Measurements from ENCODE around the gene UBR4. TPM values are rescaled to one million over a fixed set of nuclear protein-coding genes. Genes with fewer than 3 reads are reported as not detected.
"Not testable (repeated sequence)": the region's sequence is repeated elsewhere in the genome, so short reads cannot be mapped to it uniquely, and the experiment has no call there.

Gene UBR4
- 100 to 1,000 TPM; 117 to 147 TPM for total RNA-seq

DNA sequence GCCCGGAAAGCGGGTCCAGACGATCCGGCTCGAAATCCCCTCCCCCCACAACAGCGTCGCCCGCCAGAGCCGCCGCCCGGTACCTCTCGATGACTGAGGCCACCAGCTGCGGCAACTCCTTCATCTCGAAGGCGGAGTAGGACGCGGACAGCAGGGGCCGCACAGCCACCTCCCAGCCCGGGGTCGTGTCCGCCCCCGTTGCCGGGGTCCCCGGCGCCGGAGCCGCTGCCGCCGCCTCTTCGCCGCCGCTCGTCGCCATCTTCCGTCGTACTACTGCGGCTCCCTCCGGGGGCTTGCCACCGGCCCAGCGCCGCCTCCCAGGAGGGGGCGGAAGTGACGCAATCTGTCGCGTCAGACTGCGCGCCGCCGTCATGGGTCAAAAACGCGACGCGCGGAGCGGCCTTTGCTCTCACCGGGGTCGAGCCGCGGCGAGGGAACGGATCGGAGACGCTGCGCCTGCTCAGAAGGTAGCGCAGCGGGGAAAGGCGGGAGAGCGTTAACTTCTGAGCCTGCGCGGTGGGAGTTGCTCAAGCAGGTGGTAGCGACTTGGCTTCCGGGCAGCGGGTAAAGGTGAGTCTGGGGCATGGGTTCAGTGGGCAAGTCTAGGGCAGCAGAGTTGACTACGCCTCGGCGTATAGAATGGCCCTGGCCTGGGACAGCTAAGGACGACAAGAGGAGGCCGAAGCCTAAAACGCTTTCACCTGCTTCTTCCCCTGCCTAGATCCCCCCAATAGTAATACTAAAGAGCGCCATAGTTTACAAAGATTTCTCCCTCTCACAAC is at the start of gene UBR4:
Gene UBR4, minus strand, starts transcription at position 277 of the 782 bp plus-strand sequence. Its CDS starts 18 bp downstream, at position 259.
- Mint-ChIP-seq H3K27ac (peak within 1 kb of the TSS; percentile 97), H3K4me3 (peak within 1 kb of the TSS; percentile 87), H3K9me3 (ENCODE audit: low read depth) (no peaks in the 10 kb centered on the region), H3K36me3 (ENCODE audit: low read depth) (peaks cover 38% of the 10 kb centered on the region), H3K27me3 (no peaks in the 10 kb centered on the region), H3K4me1 (peaks cover 68% of the 10 kb centered on the region)
- POLR2A ChIA-PET = interaction anchor here (0.7 to 1.4 kb wide), 7 partner anchors 9 to 283 kb away, joined by 3 to 4 read pairs (median 3); partner anchors contain the start of genes EMC1 and MRTO4
- ATAC-seq (peak; percentile 90), DNase-seq (peak; percentile 99)
- CTCF ChIA-PET = interaction anchor here (0.5 to 1.9 kb wide), 8 partner anchors 10 to 497 kb away, joined by 3 to 7 read pairs (median 5); no protein-coding TSS in a partner anchor
- intact Hi-C loops (cut with DNase I, micrococcal nuclease) = loop anchor here (1.0 to 5.0 kb wide), 17 partner anchors 23 to 1773 kb away; partner anchors contain the start of genes EMC1 (in 2 of the 2), IFFO2 (in 2 of the 2), MRTO4 (in 2 of the 2) and AKR7A2 (in 1 of the 2)

DNA sequence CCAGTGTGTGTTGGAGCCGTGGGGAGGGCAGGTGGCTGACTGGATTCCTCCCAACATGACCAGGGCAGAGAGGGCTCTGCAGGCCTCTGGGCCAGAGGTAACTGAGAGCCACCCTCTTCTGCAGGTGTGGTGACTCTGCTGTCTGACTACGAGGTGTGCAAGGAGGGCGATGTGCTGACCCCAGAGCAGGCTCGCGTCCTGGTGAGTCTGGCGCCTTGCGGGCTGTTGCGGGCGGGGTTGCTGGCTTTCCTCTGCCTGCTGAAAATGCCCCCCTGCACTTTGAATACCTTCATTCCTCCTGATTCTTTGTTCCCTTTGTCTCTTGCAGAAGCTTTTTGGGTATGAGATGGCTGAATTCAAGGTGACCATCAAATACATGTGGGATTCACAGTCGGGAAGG is 48.3 kb upstream of the UBR4 start:
- H3K9me3 Mint-ChIP-seq (ENCODE audit: low read depth) = no peaks in the 10 kb centered on the region
- POLR2A ChIA-PET = interaction anchor here (1.1 kb wide), 1 partner anchor 13 kb away, joined by 5 read pairs; no protein-coding TSS in a partner anchor
- H3K36me3 Mint-ChIP-seq (ENCODE audit: low read depth) = peaks cover 56% of the 10 kb centered on the region
- ATAC-seq = no peak
- H3K27me3 Mint-ChIP-seq = no peaks in the 10 kb centered on the region
- H3K27ac Mint-ChIP-seq = peak overlapping the region; percentile 89
- DNase-seq = no peak
- H3K4me3 Mint-ChIP-seq = no peak overlapping the region
- peaks cover 38% of the 10 kb centered on the region for H3K4me1 Mint-ChIP-seq
- intact Hi-C loops (cut with DNase I, micrococcal nuclease) = loop anchor here in 1 of 2 experiments (10.0 kb wide), 1 partner anchor 396 kb away; no protein-coding TSS in a partner anchor
- CTCF ChIA-PET = interaction anchor here (1.0 to 1.2 kb wide), 2 partner anchors 51 to 396 kb away, joined by 3 to 4 read pairs; no protein-coding TSS in a partner anchor

DNA sequence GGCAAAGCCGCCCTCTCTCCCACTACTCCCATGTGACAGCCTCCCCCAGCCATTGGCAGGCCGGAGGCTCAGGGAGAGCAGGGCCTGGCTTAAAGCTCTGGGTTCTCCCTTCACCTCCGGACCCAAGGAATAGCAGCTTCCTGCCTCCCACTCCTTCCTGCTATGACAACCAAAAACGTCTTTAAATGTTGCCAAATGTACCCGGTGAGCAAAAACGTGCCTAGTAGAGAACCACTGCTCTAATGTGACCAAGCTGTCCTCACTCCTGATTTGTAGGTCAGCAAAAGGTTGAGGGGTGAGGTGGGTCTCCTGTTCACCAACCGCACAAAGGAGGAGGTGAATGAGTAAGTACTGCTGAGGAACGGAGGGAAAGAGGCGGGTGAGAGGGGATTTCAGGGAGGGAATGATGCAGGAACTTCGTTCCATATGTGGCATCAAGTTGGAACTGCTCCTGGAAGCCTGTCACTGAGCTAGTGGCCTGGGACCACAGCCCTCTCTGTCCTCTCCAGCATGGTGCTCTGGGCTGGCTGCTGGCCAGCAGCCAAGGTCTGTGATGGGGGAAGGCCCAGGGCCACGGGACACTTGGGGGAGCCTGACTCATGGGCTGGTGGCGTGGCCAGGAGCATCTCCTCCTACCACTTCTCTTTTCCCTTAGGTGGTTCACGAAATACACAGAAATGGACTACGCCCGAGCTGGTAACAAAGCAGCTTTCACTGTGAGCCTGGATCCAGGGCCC is 47.3 kb upstream of the UBR4 start:
- H3K27ac Mint-ChIP-seq = peak overlapping the region; percentile 89
- ChIA-PET CTCF (interaction anchor here (0.5 to 1.2 kb wide), 5 partner anchors 9 to 402 kb away, joined by 3 to 4 read pairs (median 3); no protein-coding TSS in a partner anchor), POLR2A (interaction anchor here (0.7 to 1.1 kb wide), 5 partner anchors 12 to 305 kb away, joined by 3 to 5 read pairs (median 3); no protein-coding TSS in a partner anchor)
- peak; percentile 71 for DNase-seq
- H3K27me3 Mint-ChIP-seq = no peaks in the 10 kb centered on the region
- H3K9me3 Mint-ChIP-seq (ENCODE audit: low read depth) = no peaks in the 10 kb centered on the region
- peaks cover 63% of the 10 kb centered on the region for H3K36me3 Mint-ChIP-seq (ENCODE audit: low read depth)
- peaks cover 43% of the 10 kb centered on the region for H3K4me1 Mint-ChIP-seq
- peak overlapping the region; percentile 44 for H3K4me3 Mint-ChIP-seq
- peak; percentile 75 for ATAC-seq
- intact Hi-C loops (cut with DNase I, micrococcal nuclease) = loop anchor here in 1 of 2 experiments (10.0 kb wide), 1 partner anchor 397 kb away; no protein-coding TSS in a partner anchor

DNA sequence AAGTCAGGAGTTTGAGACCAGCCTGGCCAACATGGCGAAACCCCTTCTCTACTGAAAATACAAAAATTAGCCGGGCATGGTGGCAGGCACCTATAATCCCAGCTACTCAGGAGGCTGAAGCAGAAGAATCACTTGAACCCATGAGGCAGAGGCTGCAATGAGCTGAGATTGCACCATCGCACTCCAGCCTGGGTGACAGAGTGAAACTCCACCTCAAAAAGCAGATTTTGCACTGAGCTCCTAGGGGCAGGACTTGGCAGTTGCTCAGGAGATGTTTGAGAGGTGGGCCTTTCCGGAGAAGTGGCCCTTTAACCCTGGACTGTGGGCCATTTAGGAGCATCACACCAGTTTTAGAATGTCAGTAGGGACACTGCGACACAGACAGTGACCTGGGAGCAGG is 46.2 kb upstream of the UBR4 start:
- H3K9me3 Mint-ChIP-seq (ENCODE audit: low read depth); H3K27me3 Mint-ChIP-seq: not testable (repeated sequence)
- Mint-ChIP-seq H3K36me3 (ENCODE audit: low read depth) (peaks cover 66% of the 10 kb centered on the region), H3K4me1 (peaks cover 43% of the 10 kb centered on the region), H3K4me3 (peak overlapping the region; percentile 44), H3K27ac (peak overlapping the region; percentile 89)
- ATAC-seq = peak; percentile 13
- intact Hi-C loops (cut with DNase I, micrococcal nuclease) = loop anchor here in 1 of 2 experiments (10.0 kb wide), 1 partner anchor 398 kb away; no protein-coding TSS in a partner anchor
- ChIA-PET POLR2A (interaction anchor here (1.0 to 1.1 kb wide), 2 partner anchors 35 to 304 kb away, joined by 3 read pairs; no protein-coding TSS in a partner anchor), CTCF (interaction anchor here (0.7 to 1.1 kb wide), 3 partner anchors 10 to 403 kb away, joined by 3 to 5 read pairs (median 3); no protein-coding TSS in a partner anchor)
- peak; percentile 40 for DNase-seq

DNA sequence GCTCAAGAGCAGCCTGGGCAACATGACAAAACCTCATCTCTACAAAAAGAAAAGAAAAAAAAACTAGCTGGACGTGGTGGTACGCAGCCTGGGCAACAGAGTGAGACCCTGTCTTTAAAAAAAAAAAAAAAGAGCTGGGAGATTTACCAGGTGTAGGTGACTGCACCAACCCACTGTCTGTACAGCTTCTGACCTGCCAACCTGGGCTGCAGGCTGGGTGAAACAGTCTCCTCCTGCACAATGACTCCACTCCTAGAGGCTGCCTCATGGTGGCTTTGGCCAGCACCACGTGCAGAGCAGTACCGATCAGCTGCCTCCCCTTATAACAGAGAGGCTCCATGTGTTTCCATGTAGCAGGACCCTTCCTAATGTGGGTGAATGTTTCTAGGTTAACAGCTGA is 45.2 kb upstream of the UBR4 start:
- no peak for ATAC-seq
- intact Hi-C loops (cut with DNase I, micrococcal nuclease) = loop anchor here in 1 of 2 experiments (10.0 kb wide), 1 partner anchor 400 kb away; no protein-coding TSS in a partner anchor
- POLR2A ChIA-PET = interaction anchor here (0.7 kb wide), 1 partner anchor 58 kb away, joined by 4 read pairs; no protein-coding TSS in a partner anchor

DNA sequence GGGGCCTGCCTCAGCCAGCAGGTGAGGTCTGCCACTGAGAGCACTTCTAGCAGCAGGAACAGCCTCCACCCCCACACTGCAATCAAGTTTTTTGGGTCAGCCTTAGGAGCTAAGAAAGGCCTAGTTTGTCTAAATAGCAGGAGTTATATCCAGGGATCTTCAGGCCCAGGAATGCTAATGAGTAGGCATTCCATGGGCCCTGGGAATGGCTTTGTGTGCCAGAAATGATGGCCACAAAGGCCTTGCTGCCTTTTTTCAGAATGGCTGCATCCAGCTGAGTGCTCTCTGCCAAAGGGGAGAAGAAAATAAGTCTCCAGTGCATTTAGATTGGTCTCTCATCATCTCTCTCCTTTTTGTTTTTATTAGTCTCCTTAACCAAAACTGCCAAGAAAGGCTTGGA is 44.4 kb upstream of the UBR4 start:
- Mint-ChIP-seq H3K9me3 (ENCODE audit: low read depth) (no peaks in the 10 kb centered on the region), H3K27me3 (no peaks in the 10 kb centered on the region), H3K27ac (peak overlapping the region; percentile 55), H3K4me3 (no peak overlapping the region), H3K4me1 (peaks cover 55% of the 10 kb centered on the region), H3K36me3 (ENCODE audit: low read depth) (peaks cover 56% of the 10 kb centered on the region)
- intact Hi-C loops (cut with DNase I, micrococcal nuclease) = loop anchor here in 1 of 2 experiments (10.0 kb wide), 1 partner anchor 400 kb away; no protein-coding TSS in a partner anchor
- ATAC-seq (no peak), DNase-seq (no peak)
- ChIA-PET POLR2A (interaction anchor here (0.7 kb wide), 1 partner anchor 271 kb away, joined by 3 read pairs; no protein-coding TSS in a partner anchor), CTCF (interaction anchor here (0.6 to 1.8 kb wide), 5 partner anchors 13 to 629 kb away, joined by 3 to 8 read pairs (median 3); no protein-coding TSS in a partner anchor)

More for the DNA sequence above, 45.2 kb upstream of the UBR4 start:
- CTCF ChIA-PET = interaction anchor here (0.6 to 1.8 kb wide), 10 partner anchors 11 to 674 kb away, joined by 3 to 8 read pairs (median 3); no protein-coding TSS in a partner anchor
- no peak for DNase-seq
- Mint-ChIP-seq H3K4me1 (peaks cover 49% of the 10 kb centered on the region), H3K9me3 (ENCODE audit: low read depth) (no peaks in the 10 kb centered on the region), H3K27me3 (no peaks in the 10 kb centered on the region), H3K4me3 (no peak overlapping the region), H3K27ac (peak overlapping the region; percentile 89), H3K36me3 (ENCODE audit: low read depth) (peaks cover 65% of the 10 kb centered on the region)

DNA sequence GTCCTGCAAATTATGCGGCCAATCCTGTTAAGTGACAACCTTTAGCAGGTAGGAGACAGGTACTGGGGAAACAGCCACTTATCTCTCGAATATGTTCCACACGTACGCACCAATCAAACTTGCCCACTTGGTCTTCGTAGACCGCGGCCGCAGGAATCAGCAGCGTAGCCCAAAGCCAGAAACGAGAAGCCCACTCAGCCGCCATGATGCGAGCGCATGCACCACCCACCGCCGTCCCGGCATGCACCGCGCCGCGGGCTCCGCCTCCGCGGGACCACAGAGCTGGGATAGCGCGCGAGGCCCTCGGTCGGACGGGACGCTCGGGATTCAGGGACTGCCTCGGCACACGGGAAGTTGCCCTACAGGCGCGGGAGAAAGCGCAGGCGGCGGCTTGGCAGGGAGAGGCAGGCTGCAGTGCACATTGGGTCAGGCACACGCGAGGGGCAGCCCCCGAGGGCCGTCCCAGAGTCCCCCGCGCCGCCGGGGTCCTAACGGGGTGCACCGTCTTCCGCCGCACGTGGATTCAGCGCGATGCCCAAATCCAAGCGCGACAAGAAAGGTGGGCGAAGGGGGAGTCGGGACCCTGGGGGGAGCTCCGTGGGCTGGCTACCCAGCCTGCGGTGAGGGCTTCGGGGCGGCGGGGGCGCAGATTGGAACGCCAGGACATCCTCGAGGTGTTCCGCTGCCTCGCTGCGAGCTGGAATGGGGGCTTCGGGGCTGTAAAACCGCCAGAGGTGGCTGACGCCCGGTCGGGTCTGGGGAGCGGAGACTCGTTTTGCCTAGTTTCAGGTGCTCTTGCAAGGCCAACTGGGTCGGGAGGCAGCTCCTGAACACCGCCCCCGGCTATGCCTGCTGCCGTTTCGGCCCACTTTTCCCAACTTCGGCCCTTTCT is 41.5 kb upstream of the UBR4 start, which contains the start of the genes EMC1 and MRTO4:
Gene EMC1, minus strand, starts transcription at position 220 of the 892 bp plus-strand sequence. Its CDS starts 15 bp downstream, at position 205.
Gene MRTO4, plus strand, starts transcription at position 501 of the 892 bp plus-strand sequence. Its CDS starts 31 bp downstream, at position 532.
- Mint-ChIP-seq H3K36me3 (ENCODE audit: low read depth) (peaks cover 34% of the 10 kb centered on the region), H3K4me1 (peaks cover 45% of the 10 kb centered on the region), H3K27ac (peak within 1 kb of the TSS; percentile 96), H3K27me3 (no peaks in the 10 kb centered on the region), H3K4me3 (peak within 1 kb of the TSS; percentile 99), H3K9me3 (ENCODE audit: low read depth) (no peaks in the 10 kb centered on the region)
- DNase-seq (peak; percentile 94), ATAC-seq (peak; percentile 87)
- intact Hi-C loops (cut with DNase I, micrococcal nuclease) = loop anchor here (1.0 to 10.0 kb wide), 13 partner anchors 41 to 408 kb away; partner anchors contain the start of genes AKR7A2 (in 2 of the 2), SLC66A1 (in 2 of the 2), ALDH4A1 (in 1 of the 2) and CAPZB (in 1 of the 2)
- ChIA-PET POLR2A (interaction anchor here (0.5 to 1.7 kb wide), 5 partner anchors 10 to 355 kb away, joined by 3 to 7 read pairs (median 4); a partner anchor contains a TSS), CTCF (interaction anchor here (0.6 to 1.3 kb wide), 7 partner anchors 10 to 402 kb away, joined by 3 to 4 read pairs (median 3); partner anchors contain the start of gene ALDH4A1)

DNA sequence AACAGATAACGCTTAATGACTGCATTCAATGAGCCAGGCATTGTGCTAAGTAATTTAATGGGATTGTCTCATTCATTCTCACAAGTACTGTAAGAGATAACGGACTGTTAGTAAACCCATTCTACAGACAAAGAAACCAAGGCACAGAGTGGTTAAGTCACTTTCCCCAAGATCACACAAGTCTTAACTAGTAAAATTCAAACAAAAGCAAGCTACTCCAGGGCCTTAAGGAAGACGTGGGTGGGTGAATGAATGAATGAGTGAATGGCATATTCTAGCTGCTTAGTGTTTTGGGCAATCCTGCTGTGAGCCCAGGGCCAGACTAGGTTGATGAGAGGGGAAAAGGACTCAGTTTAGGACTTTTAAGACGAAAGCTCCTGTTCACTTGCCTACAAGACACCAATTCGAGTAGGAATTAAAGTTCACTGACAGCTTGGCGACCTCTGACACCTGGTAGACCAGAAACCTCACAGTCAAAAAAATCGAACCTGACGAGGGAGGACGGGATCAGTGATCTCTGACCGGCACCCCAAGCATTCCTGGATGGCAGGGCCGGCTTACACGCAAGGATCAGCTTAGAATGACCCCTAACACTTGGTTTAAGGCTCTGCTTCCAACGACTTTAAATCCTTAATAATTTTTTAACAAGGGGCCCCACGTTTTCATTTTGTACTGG is 40.7 kb upstream of the UBR4 start:
- DNase-seq (peak; percentile 26), ATAC-seq (no peak)
- Mint-ChIP-seq H3K36me3 (ENCODE audit: low read depth) (peaks cover 28% of the 10 kb centered on the region), H3K27ac (peak overlapping the region; percentile 96), H3K27me3 (no peaks in the 10 kb centered on the region), H3K4me3 (peak overlapping the region; percentile 99), H3K4me1 (peaks cover 39% of the 10 kb centered on the region), H3K9me3 (ENCODE audit: low read depth) (no peaks in the 10 kb centered on the region)
- ChIA-PET CTCF (interaction anchor here (0.8 to 1.3 kb wide), 5 partner anchors 9 to 348 kb away, joined by 3 to 4 read pairs (median 3); partner anchors contain the start of gene ALDH4A1), POLR2A (interaction anchor here (0.7 to 1.7 kb wide), 5 partner anchors 10 to 367 kb away, joined by 4 to 12 read pairs (median 5); a partner anchor contains a TSS)
- intact Hi-C loops (cut with DNase I, micrococcal nuclease) = loop anchor here (1.0 to 10.0 kb wide), 13 partner anchors 40 to 409 kb away; partner anchors contain the start of genes AKR7A2 (in 2 of the 2), SLC66A1 (in 2 of the 2), ALDH4A1 (in 1 of the 2) and CAPZB (in 1 of the 2)
